ENCODE measurements around the gene ADGRV1. TPM values are rescaled to one million over a fixed set of nuclear protein-coding genes. Genes with fewer than 3 reads are reported as not detected.

ADGRV1 gene
- total RNA-seq, 1 donor from 2014 or later: 18.2 TPM

DNA sequence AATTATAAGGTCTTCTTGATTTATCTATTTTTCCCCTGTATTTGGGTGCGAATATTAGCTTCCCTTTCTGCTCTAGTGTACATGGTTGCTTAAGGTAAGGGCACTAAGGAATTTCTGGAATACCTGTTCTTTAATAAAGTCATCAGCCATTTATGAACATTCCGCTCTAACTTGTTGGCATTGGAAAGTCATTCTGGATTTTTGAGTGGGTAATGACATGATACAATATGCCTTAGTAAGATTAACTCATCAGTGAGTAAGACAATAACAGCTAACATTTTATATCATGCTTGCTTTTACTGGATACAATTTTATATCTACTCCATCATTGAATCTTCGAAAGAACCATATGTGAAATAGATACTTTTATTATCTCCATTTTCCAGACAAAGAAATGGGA, 628.4 kb downstream of the ADGRV1 start:
- no peak overlapping the region for H3K4me3 Mint-ChIP-seq (ENCODE audit: unreplicated experiment)
- H3K4me1 Mint-ChIP-seq (ENCODE audit: low read depth, unreplicated experiment): peaks cover 4% of the 10 kb centered on the region

DNA sequence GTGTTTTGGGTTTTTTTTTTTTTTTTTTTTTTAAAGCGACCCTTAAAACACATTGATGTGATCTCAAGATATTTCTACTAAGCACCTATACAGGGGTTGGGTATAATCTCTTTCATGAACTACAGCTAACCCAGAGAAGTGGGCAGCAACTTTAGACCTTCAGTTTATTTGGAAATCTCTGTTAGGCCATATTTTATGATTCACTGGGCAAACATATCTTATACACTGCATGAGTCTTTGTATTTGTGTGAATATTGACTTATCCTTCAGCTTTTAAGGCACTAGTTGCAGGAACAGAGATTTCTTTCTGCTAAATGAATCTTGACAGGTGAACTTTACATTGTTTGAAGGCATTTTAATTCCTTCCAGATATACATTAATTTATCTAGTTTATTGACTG, 630.2 kb downstream of the ADGRV1 start:
- DNase-seq: no peak
- Mint-ChIP-seq H3K36me3 (ENCODE audit: unreplicated experiment) (no peaks in the 10 kb centered on the region), H3K9me3 (ENCODE audit: unreplicated experiment) (peaks cover 2% of the 10 kb centered on the region), H3K27me3 (ENCODE audit: unreplicated experiment) (no peaks in the 10 kb centered on the region), H3K27ac (ENCODE audit: unreplicated experiment) (no peak overlapping the region), H3K4me3 (ENCODE audit: unreplicated experiment) (no peak overlapping the region), H3K4me1 (ENCODE audit: low read depth, unreplicated experiment) (no peaks in the 10 kb centered on the region)
- TF ChIP-seq, protein P1, sequence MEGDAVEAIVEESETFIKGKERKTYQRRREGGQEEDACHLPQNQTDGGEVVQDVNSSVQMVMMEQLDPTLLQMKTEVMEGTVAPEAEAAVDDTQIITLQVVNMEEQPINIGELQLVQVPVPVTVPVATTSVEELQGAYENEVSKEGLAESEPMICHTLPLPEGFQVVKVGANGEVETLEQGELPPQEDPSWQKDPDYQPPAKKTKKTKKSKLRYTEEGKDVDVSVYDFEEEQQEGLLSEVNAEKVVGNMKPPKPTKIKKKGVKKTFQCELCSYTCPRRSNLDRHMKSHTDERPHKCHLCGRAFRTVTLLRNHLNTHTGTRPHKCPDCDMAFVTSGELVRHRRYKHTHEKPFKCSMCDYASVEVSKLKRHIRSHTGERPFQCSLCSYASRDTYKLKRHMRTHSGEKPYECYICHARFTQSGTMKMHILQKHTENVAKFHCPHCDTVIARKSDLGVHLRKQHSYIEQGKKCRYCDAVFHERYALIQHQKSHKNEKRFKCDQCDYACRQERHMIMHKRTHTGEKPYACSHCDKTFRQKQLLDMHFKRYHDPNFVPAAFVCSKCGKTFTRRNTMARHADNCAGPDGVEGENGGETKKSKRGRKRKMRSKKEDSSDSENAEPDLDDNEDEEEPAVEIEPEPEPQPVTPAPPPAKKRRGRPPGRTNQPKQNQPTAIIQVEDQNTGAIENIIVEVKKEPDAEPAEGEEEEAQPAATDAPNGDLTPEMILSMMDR (IDR thresholded peaks at IDR 0.05; ENCODE audit: partially characterized antibody, unreplicated experiment): no peak

More for the DNA sequence above, 628.4 kb downstream of the ADGRV1 start:
- H3K36me3 Mint-ChIP-seq (ENCODE audit: unreplicated experiment): no peaks in the 10 kb centered on the region
- no peaks in the 10 kb centered on the region for H3K27me3 Mint-ChIP-seq (ENCODE audit: unreplicated experiment)
- TF ChIP-seq, protein P1 (IDR thresholded peaks at IDR 0.05; ENCODE audit: partially characterized antibody, unreplicated experiment): no peak
- no peak overlapping the region for H3K27ac Mint-ChIP-seq (ENCODE audit: unreplicated experiment)
- no peak for DNase-seq
- peaks cover 2% of the 10 kb centered on the region for H3K9me3 Mint-ChIP-seq (ENCODE audit: unreplicated experiment)

DNA sequence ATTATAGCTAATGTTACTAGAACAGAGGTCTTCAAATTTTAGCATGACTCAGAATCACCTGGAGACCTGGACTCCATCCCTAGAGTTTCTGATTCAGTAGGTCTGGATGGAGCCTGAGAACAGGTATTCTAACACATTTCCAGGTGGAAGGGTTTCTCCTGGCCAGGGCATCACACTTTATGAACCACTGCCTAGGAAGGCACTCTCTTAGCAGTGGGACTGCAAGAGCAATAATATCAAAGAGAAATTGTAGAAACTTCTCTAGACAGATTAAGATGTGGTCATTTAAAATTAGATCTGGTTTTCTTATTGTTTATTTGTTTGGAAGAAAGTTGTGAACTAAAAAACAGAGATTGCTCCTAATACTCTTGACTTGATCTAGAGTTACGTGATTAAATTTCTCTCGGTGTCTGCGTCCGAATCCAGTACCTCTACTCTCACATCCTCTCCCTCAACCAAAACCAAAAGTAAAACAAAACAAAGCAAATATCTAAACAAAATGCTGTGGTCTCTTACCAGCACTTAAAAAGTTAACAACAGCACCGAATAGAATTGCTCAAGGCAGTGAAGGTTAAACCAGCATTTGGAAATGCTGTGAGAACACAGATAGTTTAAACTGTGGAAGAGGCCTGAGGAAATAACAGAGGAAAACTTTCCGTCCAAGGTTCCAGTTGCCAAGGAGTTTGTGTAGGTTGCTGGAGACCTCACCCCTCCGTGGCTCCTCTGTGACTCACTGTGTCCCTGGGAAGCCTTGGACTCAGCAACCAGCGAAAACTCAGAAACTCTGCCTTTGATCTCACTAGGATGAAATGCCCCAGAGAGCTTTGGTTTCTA, 631.1 kb downstream of the ADGRV1 start:
- Mint-ChIP-seq H3K4me3 (ENCODE audit: unreplicated experiment) (no peak overlapping the region), H3K27me3 (ENCODE audit: unreplicated experiment) (no peaks in the 10 kb centered on the region), H3K27ac (ENCODE audit: unreplicated experiment) (no peak overlapping the region), H3K36me3 (ENCODE audit: unreplicated experiment) (no peaks in the 10 kb centered on the region), H3K9me3 (ENCODE audit: unreplicated experiment) (peaks cover 2% of the 10 kb centered on the region), H3K4me1 (ENCODE audit: low read depth, unreplicated experiment) (peaks cover 7% of the 10 kb centered on the region)
- DNase-seq: no peak
- TF ChIP-seq, protein P1 (IDR thresholded peaks at IDR 0.05; ENCODE audit: partially characterized antibody, unreplicated experiment): no peak

DNA sequence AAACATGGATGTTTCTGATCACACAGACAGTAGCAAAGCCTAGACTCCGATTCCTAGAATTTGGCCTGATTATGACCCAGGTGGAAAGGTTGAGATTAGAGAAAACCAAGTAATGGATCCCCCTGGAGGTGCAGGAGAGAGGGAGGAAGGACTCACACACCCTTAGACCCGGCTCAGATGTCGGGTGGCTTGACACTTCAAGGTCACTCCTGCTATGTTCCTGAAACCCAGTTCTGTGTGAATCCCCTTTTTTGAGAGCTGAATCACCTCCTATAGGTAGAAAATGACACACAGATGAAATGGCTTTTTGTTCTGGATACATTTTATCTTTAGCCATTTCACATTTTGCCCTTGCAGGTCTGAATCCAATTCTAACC, 631.7 kb downstream of the ADGRV1 start:
- H3K36me3 Mint-ChIP-seq (ENCODE audit: unreplicated experiment): no peaks in the 10 kb centered on the region
- DNase-seq: no peak
- H3K27me3 Mint-ChIP-seq (ENCODE audit: unreplicated experiment): no peaks in the 10 kb centered on the region
- H3K4me3 Mint-ChIP-seq (ENCODE audit: unreplicated experiment): no peak overlapping the region
- TF ChIP-seq, protein P1 (IDR thresholded peaks at IDR 0.05; ENCODE audit: partially characterized antibody, unreplicated experiment): no peak
- peaks cover 8% of the 10 kb centered on the region for H3K4me1 Mint-ChIP-seq (ENCODE audit: low read depth, unreplicated experiment)
- peaks cover 2% of the 10 kb centered on the region for H3K9me3 Mint-ChIP-seq (ENCODE audit: unreplicated experiment)
- no peak overlapping the region for H3K27ac Mint-ChIP-seq (ENCODE audit: unreplicated experiment)

DNA sequence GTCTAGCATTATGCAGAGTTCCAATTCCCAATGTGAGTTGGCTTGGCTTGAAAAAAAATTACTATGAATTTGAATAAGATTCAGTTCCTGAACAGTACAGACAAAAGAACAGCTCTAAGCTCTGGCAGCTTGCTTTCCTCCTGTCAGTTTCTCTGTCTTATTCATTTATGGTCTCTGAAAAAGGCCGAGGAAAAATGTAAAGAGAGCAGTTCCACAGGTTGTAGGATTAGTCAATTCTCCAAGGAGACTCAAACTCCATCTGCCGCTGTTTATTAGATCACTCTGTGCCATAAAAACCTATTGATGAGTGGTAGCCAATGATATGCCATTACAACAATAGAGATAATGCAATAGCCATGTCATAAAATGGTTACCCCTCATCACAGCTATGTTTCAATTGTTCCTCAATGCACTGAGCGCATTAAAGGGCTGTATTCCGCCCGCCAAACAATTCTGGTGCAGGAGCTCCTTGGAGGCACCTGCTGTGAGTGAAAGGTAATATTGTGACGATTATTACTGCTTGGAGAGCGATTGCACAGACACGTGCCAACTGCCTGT, 636.3 kb downstream of the ADGRV1 start:
- Mint-ChIP-seq H3K4me1 (ENCODE audit: low read depth, unreplicated experiment) (peaks cover 13% of the 10 kb centered on the region), H3K4me3 (ENCODE audit: unreplicated experiment) (no peak overlapping the region), H3K27me3 (ENCODE audit: unreplicated experiment) (no peaks in the 10 kb centered on the region), H3K36me3 (ENCODE audit: unreplicated experiment) (no peaks in the 10 kb centered on the region), H3K27ac (ENCODE audit: unreplicated experiment) (peak overlapping the region; percentile 33), H3K9me3 (ENCODE audit: unreplicated experiment) (peaks cover 2% of the 10 kb centered on the region)
- no peak for DNase-seq
- TF ChIP-seq, protein P1 (IDR thresholded peaks at IDR 0.05; ENCODE audit: partially characterized antibody, unreplicated experiment): no peak

Data from glutamatergic neuron (in vitro differentiated cells).